ENCODE data around the gene PLEKHA6.

The PLEKHA6 gene

GRCh38 chr1:204323887-204324286 lies 35.8 kb downstream of the PLEKHA6 start:
- CTCF ChIA-PET: interaction anchor here (1.6 kb wide), 1 partner anchor 66 kb away, joined by 8 read pairs; no protein-coding TSS in a partner anchor
- H3K27ac ChIP-seq: no peak overlapping the region
- POLR2A ChIA-PET (ENCODE audit: low non-redundant PET): no interaction called here
- DNase-seq (ENCODE audit: low spot score): peak; percentile 77
- no peak for TF ChIP-seq CTCF (conservative IDR thresholded peaks at IDR 0.05; ENCODE audit: low read depth)

GRCh38 chr1:204322339-204322868 lies 37.3 kb downstream of the PLEKHA6 start:
- no peak for TF ChIP-seq CTCF (conservative IDR thresholded peaks at IDR 0.05; ENCODE audit: low read depth)
- ChIA-PET POLR2A (ENCODE audit: low non-redundant PET) (no interaction called here), CTCF (interaction anchor here (0.5 to 1.1 kb wide), 4 partner anchors 11 to 97 kb away, joined by 3 to 5 read pairs (median 4); no protein-coding TSS in a partner anchor)
- no peak overlapping the region for H3K27ac ChIP-seq
- DNase-seq (ENCODE audit: low spot score): no peak

- peak; percentile 26 for DNase-seq (ENCODE audit: low spot score)
- CTCF ChIA-PET: interaction anchor here (0.5 to 1.1 kb wide), 5 partner anchors 12 to 155 kb away, joined by 3 to 5 read pairs (median 3); no protein-coding TSS in a partner anchor
- no peak overlapping the region for H3K27ac ChIP-seq
- POLR2A ChIA-PET (ENCODE audit: low non-redundant PET): no interaction called here
- TF ChIP-seq CTCF (conservative IDR thresholded peaks at IDR 0.05; ENCODE audit: low read depth): no peak
Measured at GRCh38 chr1:204321665-204322064, 38.1 kb downstream of the PLEKHA6 start.

GRCh38 chr1:204321051-204321450 lies 38.7 kb downstream of the PLEKHA6 start:
- no peak for DNase-seq (ENCODE audit: low spot score)
- CTCF ChIA-PET: interaction anchor here (0.5 to 0.7 kb wide), 3 partner anchors 114 to 619 kb away, joined by 3 to 5 read pairs (median 3); no protein-coding TSS in a partner anchor
- POLR2A ChIA-PET (ENCODE audit: low non-redundant PET): interaction anchor here (0.5 kb wide), 1 partner anchor 15 kb away, joined by 3 read pairs; no protein-coding TSS in a partner anchor
- no peak for TF ChIP-seq CTCF (conservative IDR thresholded peaks at IDR 0.05; ENCODE audit: low read depth)
- H3K27ac ChIP-seq: no peak overlapping the region

- no peak for TF ChIP-seq CTCF (conservative IDR thresholded peaks at IDR 0.05; ENCODE audit: low read depth)
- POLR2A ChIA-PET (ENCODE audit: low non-redundant PET): interaction anchor here (0.5 kb wide), 1 partner anchor 16 kb away, joined by 3 read pairs; no protein-coding TSS in a partner anchor
- H3K27ac ChIP-seq: peak overlapping the region; percentile 43; the same call in 1 of the 2 replicates
- DNase-seq (ENCODE audit: low spot score): peak; percentile 52
- CTCF ChIA-PET: interaction anchor here (0.7 to 1.2 kb wide), 3 partner anchors 13 to 618 kb away, joined by 3 to 5 read pairs (median 3); no protein-coding TSS in a partner anchor
Measured at GRCh38 chr1:204320382-204320804, 39.3 kb downstream of the PLEKHA6 start.

GRCh38 chr1:204319462-204319861 lies 40.3 kb downstream of the PLEKHA6 start:
- ChIA-PET CTCF (interaction anchor here (0.5 to 1.3 kb wide), 4 partner anchors 14 to 190 kb away, joined by 3 to 5 read pairs (median 4); no protein-coding TSS in a partner anchor), POLR2A (ENCODE audit: low non-redundant PET) (no interaction called here)
- DNase-seq (ENCODE audit: low spot score): peak; percentile 93
- peak overlapping the region; percentile 43 for H3K27ac ChIP-seq
- no peak for TF ChIP-seq CTCF (conservative IDR thresholded peaks at IDR 0.05; ENCODE audit: low read depth)
